Measurements from ENCODE around the gene C2orf76. TPM values are rescaled to one million over a fixed set of nuclear protein-coding genes. Genes with fewer than 3 reads are reported as not detected.

Gene C2orf76
- total and polyA plus RNA-seq, 2 experiments from 2014 or later: 5.8 to 21.6 TPM

DNA sequence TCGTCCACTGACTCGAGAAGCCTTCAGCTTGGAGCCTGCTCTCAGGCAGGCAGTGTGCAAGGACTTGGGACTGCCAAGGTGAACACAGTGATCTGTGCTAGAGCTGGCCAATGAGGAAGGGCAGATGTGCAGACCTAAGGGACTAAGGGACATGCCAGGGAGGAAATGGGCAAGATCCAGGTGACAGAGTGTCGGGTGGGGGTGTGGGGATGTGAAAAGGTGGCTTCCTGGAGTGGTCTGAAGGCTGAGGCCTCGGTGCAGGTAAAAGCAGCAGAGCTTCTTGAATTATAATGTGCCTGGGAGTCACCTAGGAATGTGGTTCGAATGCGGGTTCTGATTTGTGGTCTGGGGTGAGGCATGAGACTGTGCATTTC is 101.0 kb downstream of the C2orf76 start:
- Histone ChIP-seq H2AFZ (no peak overlapping the region), H3K36me3 (ENCODE audit: insufficient read depth) (no peaks in the 10 kb centered on the region; the same call in 1 of the 2 replicates), H3K27me3 (ENCODE audit: insufficient read depth) (no peaks in the 10 kb centered on the region), H3K4me3 (no peak overlapping the region), H3K9me2 (ENCODE audit: insufficient read depth) (no peaks in the 10 kb centered on the region), H3K4me1 (ENCODE audit: insufficient read depth) (no peaks in the 10 kb centered on the region), H3F3A (replicated peaks; ENCODE audit: low read depth) (no peaks in the 10 kb centered on the region), H3K4me2 (no peak overlapping the region), H4K20me1 (replicated peaks; ENCODE audit: insufficient read depth) (no peaks in the 10 kb centered on the region; the same call in 1 of the 2 replicates), H3K79me2 (replicated peaks; ENCODE audit: insufficient read depth) (no peaks in the 10 kb centered on the region), H3K27ac (ENCODE audit: low read depth) (no peak overlapping the region)
- Mint-ChIP-seq H3K4me1 (peaks cover 22% of the 10 kb centered on the region), H3K4me3 (no peak overlapping the region), H3K27me3 (ENCODE audit: insufficient read depth, low read depth, poor library complexity) (peaks cover 3% of the 10 kb centered on the region), H3K9me3 (no peaks in the 10 kb centered on the region), H3K27ac (no peak overlapping the region), H3K36me3 (ENCODE audit: low read depth) (peaks cover 15% of the 10 kb centered on the region)
- DNase-seq (ENCODE audit: low spot score): no peak
- no peak for ATAC-seq
- TF ChIP-seq EZH2phosphoT487 (IDR thresholded peaks at IDR 0.05; ENCODE audit: unreplicated experiment): no peak
- TF ChIP-seq STAT1 (IDR thresholded peaks at IDR 0.05; ENCODE audit: unreplicated experiment): no peak
- no peak for TF ChIP-seq ZNF114 (CRISPR knock-in tag; IDR thresholded peaks at IDR 0.05)
- no peak for TF ChIP-seq NANOG (IDR thresholded peaks at IDR 0.05; ENCODE audit: borderline replicate concordance)
- no peak for TF ChIP-seq POLR2AphosphoS5 (IDR thresholded peaks at IDR 0.05; ENCODE audit: low read depth)
- TF ChIP-seq JUNB (IDR thresholded peaks at IDR 0.05; ENCODE audit: unreplicated experiment): no peak
- no peak for TF ChIP-seq REST (IDR thresholded peaks at IDR 0.05; ENCODE audit: unreplicated experiment)
- TF ChIP-seq ZNF331 (CRISPR knock-in tag; IDR thresholded peaks at IDR 0.05; ENCODE audit: low read depth): no peak
- TF ChIP-seq, protein P1, sequence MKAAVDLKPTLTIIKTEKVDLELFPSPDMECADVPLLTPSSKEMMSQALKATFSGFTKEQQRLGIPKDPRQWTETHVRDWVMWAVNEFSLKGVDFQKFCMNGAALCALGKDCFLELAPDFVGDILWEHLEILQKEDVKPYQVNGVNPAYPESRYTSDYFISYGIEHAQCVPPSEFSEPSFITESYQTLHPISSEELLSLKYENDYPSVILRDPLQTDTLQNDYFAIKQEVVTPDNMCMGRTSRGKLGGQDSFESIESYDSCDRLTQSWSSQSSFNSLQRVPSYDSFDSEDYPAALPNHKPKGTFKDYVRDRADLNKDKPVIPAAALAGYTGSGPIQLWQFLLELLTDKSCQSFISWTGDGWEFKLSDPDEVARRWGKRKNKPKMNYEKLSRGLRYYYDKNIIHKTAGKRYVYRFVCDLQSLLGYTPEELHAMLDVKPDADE (IDR thresholded peaks at IDR 0.05): no peak
- no peak for TF ChIP-seq EZH2 (IDR thresholded peaks at IDR 0.05; ENCODE audit: low read depth, unreplicated experiment)
- TF ChIP-seq, protein P2, sequence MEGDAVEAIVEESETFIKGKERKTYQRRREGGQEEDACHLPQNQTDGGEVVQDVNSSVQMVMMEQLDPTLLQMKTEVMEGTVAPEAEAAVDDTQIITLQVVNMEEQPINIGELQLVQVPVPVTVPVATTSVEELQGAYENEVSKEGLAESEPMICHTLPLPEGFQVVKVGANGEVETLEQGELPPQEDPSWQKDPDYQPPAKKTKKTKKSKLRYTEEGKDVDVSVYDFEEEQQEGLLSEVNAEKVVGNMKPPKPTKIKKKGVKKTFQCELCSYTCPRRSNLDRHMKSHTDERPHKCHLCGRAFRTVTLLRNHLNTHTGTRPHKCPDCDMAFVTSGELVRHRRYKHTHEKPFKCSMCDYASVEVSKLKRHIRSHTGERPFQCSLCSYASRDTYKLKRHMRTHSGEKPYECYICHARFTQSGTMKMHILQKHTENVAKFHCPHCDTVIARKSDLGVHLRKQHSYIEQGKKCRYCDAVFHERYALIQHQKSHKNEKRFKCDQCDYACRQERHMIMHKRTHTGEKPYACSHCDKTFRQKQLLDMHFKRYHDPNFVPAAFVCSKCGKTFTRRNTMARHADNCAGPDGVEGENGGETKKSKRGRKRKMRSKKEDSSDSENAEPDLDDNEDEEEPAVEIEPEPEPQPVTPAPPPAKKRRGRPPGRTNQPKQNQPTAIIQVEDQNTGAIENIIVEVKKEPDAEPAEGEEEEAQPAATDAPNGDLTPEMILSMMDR (conservative IDR thresholded peaks at IDR 0.05; ENCODE audit: low read depth in 2 of 2): no peak
- no peak for TF ChIP-seq ZNF462 (CRISPR knock-in tag; IDR thresholded peaks at IDR 0.05)
- no peak for TF ChIP-seq CREB1 (CRISPR knock-in tag; IDR thresholded peaks at IDR 0.05; ENCODE audit: low read depth)

All from GM23338 (cell line).